Mammary epithelial cell (primary cell): Measurements from ENCODE around the gene MBNL2.

ENCODE experiments used
- CTCF ChIP-seq, 2 donors: IDR thresholded peaks in 1 of 2; conservative IDR thresholded peaks in 1 of 2; 2 replicates each; pipeline ENCODE4 v1.5.1; 2011 to 2012; ENCODE audit warnings: inconsistent platforms in 2 of 2, low read length in 2 of 2, mild to moderate bottlenecking in 2 of 2, control low read depth in 1 of 2, low read depth in 1 of 2; ENCODE audit not compliant: insufficient read depth in 1 of 2; ENCODE audit errors: extremely low read depth in 1 of 2
- EZH2 ChIP-seq: IDR thresholded peaks from 2 replicates; pipeline ENCODE4 v1.6.1; 2012; ENCODE audit warnings: low read length, inconsistent platforms, borderline replicate concordance

- TF ChIP-seq CTCF (conservative IDR thresholded peaks at IDR 0.05 in 1 of 2, IDR thresholded peaks at IDR 0.05 in 1 of 2; ENCODE audit: extremely low read depth in 1 of 2, insufficient read depth in 1 of 2, low read depth in 1 of 2, low read length in 2 of 2) (no peak), EZH2 (no peak)
These were observed 3.4 kb downstream of the MBNL2 start for GRCh38 chr13:97225533-97225932.
